ENCODE results near the gene RNF224. TPM values are rescaled to one million over a fixed set of nuclear protein-coding genes. Genes with fewer than 3 reads are reported as not detected.

The RNF224 gene
- polyA plus RNA-seq, 2 of the 4 experiments (the other 2 are of a cell fraction), result 0.04 TPM; not detected in 1

DNA sequence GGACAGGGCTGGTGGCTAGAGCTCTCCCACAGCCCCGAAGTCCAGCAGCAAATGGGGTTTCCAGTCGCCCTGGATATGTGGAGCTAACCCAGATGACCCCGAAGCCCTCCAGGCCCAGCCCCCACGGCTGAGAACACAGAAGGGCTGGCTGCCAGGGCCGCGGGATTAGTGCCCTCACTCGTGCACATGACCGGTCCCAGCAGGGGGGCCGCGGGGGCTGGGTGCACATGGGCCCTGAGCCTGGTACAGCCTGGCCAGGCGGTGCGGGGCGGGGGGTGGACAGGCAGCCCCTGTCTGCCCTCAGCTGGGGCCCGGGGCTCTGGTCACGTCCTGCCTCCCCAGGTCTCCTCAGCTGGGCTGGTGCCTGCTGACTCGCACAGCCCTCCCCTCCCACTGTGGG, 32.9 kb upstream of the RNF224 start:
- CTCF ChIA-PET, result interaction anchor here (0.8 to 11.5 kb wide), 10 partner anchors 13 to 159 kb away, joined by 3 to 156 read pairs (median 5); partner anchors contain the start of genes LRRC26, RNF224 and TMEM210

DNA sequence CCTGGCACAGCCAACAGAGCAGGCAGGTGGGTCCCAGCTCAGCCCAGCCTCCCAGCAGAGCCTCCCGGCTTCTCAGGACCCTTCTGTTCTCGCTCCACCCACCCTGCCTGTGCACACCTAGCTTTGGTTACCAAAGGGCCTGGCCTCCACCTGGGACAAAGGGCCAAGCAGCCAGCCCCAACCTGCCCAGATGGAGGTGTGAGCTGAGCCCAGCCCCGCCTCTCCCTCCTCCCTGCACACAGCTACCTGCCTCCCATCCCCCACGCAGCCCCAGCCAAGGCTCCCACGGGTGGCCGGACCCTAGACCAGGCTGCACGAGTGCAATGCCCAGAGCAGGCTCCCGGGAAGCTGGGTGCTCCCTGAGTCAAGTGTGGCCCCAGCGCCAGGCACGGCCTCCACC, 32.4 kb upstream of the RNF224 start:
- TF ChIP-seq ZNF302 (CRISPR knock-in tag; IDR thresholded peaks at IDR 0.05) (no peak), USF2 (IDR thresholded peaks at IDR 0.05) (no peak), KDM1A (IDR thresholded peaks at IDR 0.05; ENCODE audit: low read depth) (no peak), MAFK (IDR thresholded peaks at IDR 0.05; ENCODE audit: partially characterized antibody) (no peak), MYC (IDR thresholded peaks at IDR 0.05; ENCODE audit: borderline replicate concordance, low read length) (no peak), NPAS2 (CRISPR knock-in tag; IDR thresholded peaks at IDR 0.05; ENCODE audit: borderline replicate concordance) (no peak), SMC3 (IDR thresholded peaks at IDR 0.05) (no peak), RFX5 (IDR thresholded peaks at IDR 0.05) (no peak)
- TF ChIP-seq, protein P1, sequence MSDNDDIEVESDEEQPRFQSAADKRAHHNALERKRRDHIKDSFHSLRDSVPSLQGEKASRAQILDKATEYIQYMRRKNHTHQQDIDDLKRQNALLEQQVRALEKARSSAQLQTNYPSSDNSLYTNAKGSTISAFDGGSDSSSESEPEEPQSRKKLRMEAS (IDR thresholded peaks at IDR 0.05), result no peak
- H3K4me2 ChIP-seq, result no peak overlapping the region
- H3K4me3 ChIP-seq, result no peak overlapping the region
- ChIA-PET CTCF (interaction anchor here (0.8 to 11.5 kb wide), 9 partner anchors 12 to 160 kb away, joined by 3 to 156 read pairs (median 5); partner anchors contain the start of genes LRRC26, RNF224, TMEM210 and TOR4A), POLR2A (interaction anchor here (0.9 kb wide), 1 partner anchor 66 kb away, joined by 3 read pairs; no protein-coding TSS in a partner anchor)
- WGBS (ENCODE audit: missing lambda C conversion rate), result 96% methylated on average over 4 of the region's 10 CpGs
- no peaks in the 10 kb centered on the region for H3K9me3 ChIP-seq
- ATAC-seq (no peak), DNase-seq (ENCODE audit: low read depth in 1 of 2, low spot score in 1 of 2) (no peak), FAIRE-seq (no peak)
- H3K4me1 ChIP-seq, result peaks cover 44% of the 10 kb centered on the region
- no peak overlapping the region for H3K27ac ChIP-seq

More for the DNA sequence above, 32.9 kb upstream of the RNF224 start:
- FAIRE-seq, result no peak
- TF ChIP-seq HOXB13 (CRISPR knock-in tag; IDR thresholded peaks at IDR 0.05; ENCODE audit: low read depth), result no peak
- no peak for TF ChIP-seq CEBPB (IDR thresholded peaks at IDR 0.05)
- no peak for TF ChIP-seq EP300 (IDR thresholded peaks at IDR 0.05)
- no peak for TF ChIP-seq PBX3 (IDR thresholded peaks at IDR 0.05)
- TF ChIP-seq, protein P2, sequence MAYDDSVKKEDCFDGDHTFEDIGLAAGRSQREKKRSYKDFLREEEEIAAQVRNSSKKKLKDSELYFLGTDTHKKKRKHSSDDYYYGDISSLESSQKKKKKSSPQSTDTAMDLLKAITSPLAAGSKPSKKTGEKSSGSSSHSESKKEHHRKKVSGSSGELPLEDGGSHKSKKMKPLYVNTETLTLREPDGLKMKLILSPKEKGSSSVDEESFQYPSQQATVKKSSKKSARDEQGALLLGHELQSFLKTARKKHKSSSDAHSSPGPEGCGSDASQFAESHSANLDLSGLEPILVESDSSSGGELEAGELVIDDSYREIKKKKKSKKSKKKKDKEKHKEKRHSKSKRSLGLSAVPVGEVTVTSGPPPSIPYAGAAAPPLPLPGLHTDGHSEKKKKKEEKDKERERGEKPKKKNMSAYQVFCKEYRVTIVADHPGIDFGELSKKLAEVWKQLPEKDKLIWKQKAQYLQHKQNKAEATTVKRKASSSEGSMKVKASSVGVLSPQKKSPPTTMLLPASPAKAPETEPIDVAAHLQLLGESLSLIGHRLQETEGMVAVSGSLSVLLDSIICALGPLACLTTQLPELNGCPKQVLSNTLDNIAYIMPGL (CRISPR knock-in tag; IDR thresholded peaks at IDR 0.05; ENCODE audit: borderline replicate concordance), result no peak
- TF ChIP-seq, protein P3, sequence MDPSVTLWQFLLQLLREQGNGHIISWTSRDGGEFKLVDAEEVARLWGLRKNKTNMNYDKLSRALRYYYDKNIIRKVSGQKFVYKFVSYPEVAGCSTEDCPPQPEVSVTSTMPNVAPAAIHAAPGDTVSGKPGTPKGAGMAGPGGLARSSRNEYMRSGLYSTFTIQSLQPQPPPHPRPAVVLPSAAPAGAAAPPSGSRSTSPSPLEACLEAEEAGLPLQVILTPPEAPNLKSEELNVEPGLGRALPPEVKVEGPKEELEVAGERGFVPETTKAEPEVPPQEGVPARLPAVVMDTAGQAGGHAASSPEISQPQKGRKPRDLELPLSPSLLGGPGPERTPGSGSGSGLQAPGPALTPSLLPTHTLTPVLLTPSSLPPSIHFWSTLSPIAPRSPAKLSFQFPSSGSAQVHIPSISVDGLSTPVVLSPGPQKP (IDR thresholded peaks at IDR 0.05; ENCODE audit: low read depth, low read length), result no peak
- no peak for TF ChIP-seq MYC (IDR thresholded peaks at IDR 0.05; ENCODE audit: borderline replicate concordance, low read length)
- TF ChIP-seq MAFK (IDR thresholded peaks at IDR 0.05; ENCODE audit: partially characterized antibody), result no peak
- no peak for TF ChIP-seq BHLHE40 (IDR thresholded peaks at IDR 0.05; ENCODE audit: low read depth, low read length)
- no peak for TF ChIP-seq FOXS1 (CRISPR knock-in tag; IDR thresholded peaks at IDR 0.05)
- POLR2A ChIA-PET, result no interaction called here
- DNase-seq (ENCODE audit: low read depth in 1 of 2, low spot score in 1 of 2), result no peak
- Histone ChIP-seq H3K4me2 (no peak overlapping the region), H3K27ac (peak overlapping the region in 1 of 2 experiments; percentile 22; a peak in 1 of 6 replicates), H3K4me1 (peaks cover 44% of the 10 kb centered on the region), H3K4me3 (no peak overlapping the region), H3K9me3 (no peaks in the 10 kb centered on the region)
- ATAC-seq, result no peak
- 73% methylated on average over 4 of the region's 16 CpGs for WGBS (ENCODE audit: missing lambda C conversion rate)
